IPS DF 6.9 (cell line): ENCODE measurements around the gene PHEX.

Source experiments
- DNase-seq: peaks from one replicate; pipeline ENCODE4 v3.0.0-alpha.2; 2013; ENCODE audit warnings: low read depth, low spot score
- H3K27ac ChIP-seq: one replicate; pipeline ENCODE4 v1.5.1; 2013; ENCODE audit warnings: low read length, control low read depth
- H3K27me3 ChIP-seq: 2 replicates; pipeline ENCODE4 v1.6.1; 2013; ENCODE audit warnings: mild to moderate bottlenecking, low read length; ENCODE audit not compliant: control insufficient read depth, insufficient read depth
- H3K36me3 ChIP-seq: 2 replicates; pipeline ENCODE4 v1.6.1; 2013; ENCODE audit warnings: low read length; ENCODE audit not compliant: control insufficient read depth, insufficient read depth
- H3K4me1 ChIP-seq: 2 replicates; pipeline ENCODE4 v1.6.1; 2013; ENCODE audit warnings: low read length; ENCODE audit not compliant: control insufficient read depth, insufficient read depth
- H3K4me3 ChIP-seq: 2 replicates; pipeline ENCODE4 v1.5.1; 2013; ENCODE audit warnings: mild to moderate bottlenecking, low read length
- H3K9me3 ChIP-seq: 2 replicates; pipeline ENCODE4 v1.6.1; 2013; ENCODE audit warnings: low read length, inconsistent platforms; ENCODE audit not compliant: control insufficient read depth, insufficient read depth
- WGBS: extraction: QIAGEN DNeasy Blood & Tissue Kit; methylation state at CpG from one replicate; pipeline ENCODE4 v1.1.7; 2013; ENCODE audit warnings: mixed read lengths, missing lambda C conversion rate; ENCODE audit not compliant: insufficient read length, insufficient coverage; 5-methylcytosine and 5-hydroxymethylcytosine counted together

The PHEX gene

GRCh38 chrX:22012931-22013330 is 19.2 kb upstream of the PHEX start:
- Histone ChIP-seq H3K4me1 (no peaks in the 10 kb centered on the region), H3K36me3 (no peaks in the 10 kb centered on the region), H3K4me3 (no peak overlapping the region), H3K27ac (no peak overlapping the region), H3K27me3 (no peaks in the 10 kb centered on the region), H3K9me3 (no peaks in the 10 kb centered on the region)
- no peak for DNase-seq
- WGBS, result no CpG with 5 or more reads among the region's 7 CpGs

GRCh38 chrX:22015139-22015750 is 16.9 kb upstream of the PHEX start:
- Histone ChIP-seq H3K4me3 (no peak overlapping the region), H3K9me3 (no peaks in the 10 kb centered on the region), H3K36me3 (no peaks in the 10 kb centered on the region), H3K27me3 (no peaks in the 10 kb centered on the region), H3K27ac (no peak overlapping the region), H3K4me1 (no peaks in the 10 kb centered on the region)
- WGBS, result no CpG with 5 or more reads among the region's 9 CpGs
- DNase-seq, result no peak

GRCh38 chrX:22021751-22022324 is 10.3 kb upstream of the PHEX start:
- no peaks in the 10 kb centered on the region; the same call in 1 of the 2 replicates for H3K4me1 ChIP-seq
- H3K27ac ChIP-seq, result no peak overlapping the region
- H3K4me3 ChIP-seq, result no peak overlapping the region
- no CpG with 5 or more reads among the region's 10 CpGs for WGBS
- no peaks in the 10 kb centered on the region for H3K27me3 ChIP-seq
- no peaks in the 10 kb centered on the region for H3K9me3 ChIP-seq
- no peak for DNase-seq
- no peaks in the 10 kb centered on the region for H3K36me3 ChIP-seq

- no peak overlapping the region for H3K4me3 ChIP-seq
- no peaks in the 10 kb centered on the region for H3K36me3 ChIP-seq
- no peaks in the 10 kb centered on the region for H3K9me3 ChIP-seq
- no peak for DNase-seq
- no CpG with 5 or more reads among the region's 2 CpGs for WGBS
- H3K4me1 ChIP-seq, result no peaks in the 10 kb centered on the region; the same call in 1 of the 2 replicates
- no peak overlapping the region for H3K27ac ChIP-seq
- H3K27me3 ChIP-seq, result no peaks in the 10 kb centered on the region
Observed at GRCh38 chrX:22024577-22024976, 7.5 kb upstream of the PHEX start.

- Histone ChIP-seq H3K27ac (no peak overlapping the region), H3K27me3 (no peaks in the 10 kb centered on the region), H3K4me1 (no peaks in the 10 kb centered on the region; the same call in 1 of the 2 replicates), H3K9me3 (no peaks in the 10 kb centered on the region), H3K4me3 (no peak overlapping the region), H3K36me3 (no peaks in the 10 kb centered on the region)
- DNase-seq, result no peak
- no CpG with 5 or more reads among the region's 7 CpGs for WGBS
Observed at GRCh38 chrX:22025751-22026150, 6.4 kb upstream of the PHEX start.

GRCh38 chrX:22026731-22027130 is 5.4 kb upstream of the PHEX start:
- no peaks in the 10 kb centered on the region; the same call in 1 of the 2 replicates for H3K4me1 ChIP-seq

GRCh38 chrX:22032506-22032905 is 381 bp downstream of the PHEX start:
- no CpG with 5 or more reads among the region's 6 CpGs for WGBS
- H3K27ac ChIP-seq, result no peak overlapping the region
- H3K4me1 ChIP-seq, result no peaks in the 10 kb centered on the region
- no peaks in the 10 kb centered on the region for H3K36me3 ChIP-seq
- H3K4me3 ChIP-seq, result no peak overlapping the region
- no peaks in the 10 kb centered on the region for H3K9me3 ChIP-seq
- no peak for DNase-seq
- no peaks in the 10 kb centered on the region for H3K27me3 ChIP-seq

More at GRCh38 chrX:22026731-22027130, 5.4 kb upstream of the PHEX start:
- no peaks in the 10 kb centered on the region for H3K27me3 ChIP-seq
- no peak overlapping the region for H3K27ac ChIP-seq
- no peak overlapping the region for H3K4me3 ChIP-seq
- no peaks in the 10 kb centered on the region for H3K36me3 ChIP-seq
- no peak for DNase-seq
- H3K9me3 ChIP-seq, result no peaks in the 10 kb centered on the region
- WGBS, result no CpG with 5 or more reads among the region's 4 CpGs

GRCh38 chrX:22033818-22034217 is 1.7 kb downstream of the PHEX start:
- H3K27ac ChIP-seq, result no peak overlapping the region
- no peaks in the 10 kb centered on the region for H3K36me3 ChIP-seq
- WGBS, result no CpG with 5 or more reads among the region's 5 CpGs
- no peak for DNase-seq
- no peak overlapping the region for H3K4me3 ChIP-seq
- no peaks in the 10 kb centered on the region for H3K9me3 ChIP-seq
- H3K27me3 ChIP-seq, result no peaks in the 10 kb centered on the region
- H3K4me1 ChIP-seq, result no peaks in the 10 kb centered on the region

- H3K27ac ChIP-seq, result no peak overlapping the region
- no peak for DNase-seq
- no peaks in the 10 kb centered on the region for H3K27me3 ChIP-seq
- WGBS, result no CpG with 5 or more reads among the region's 1 CpG
- no peaks in the 10 kb centered on the region for H3K36me3 ChIP-seq
- H3K4me1 ChIP-seq, result no peaks in the 10 kb centered on the region
- no peaks in the 10 kb centered on the region for H3K9me3 ChIP-seq
- H3K4me3 ChIP-seq, result no peak overlapping the region
Observed at GRCh38 chrX:22035236-22035635, 3.1 kb downstream of the PHEX start.

GRCh38 chrX:22037225-22037624 is 5.1 kb downstream of the PHEX start:
- H3K36me3 ChIP-seq, result no peaks in the 10 kb centered on the region
- H3K4me3 ChIP-seq, result no peak overlapping the region
- WGBS, result no CpG with 5 or more reads among the region's 2 CpGs
- no peaks in the 10 kb centered on the region for H3K27me3 ChIP-seq
- H3K27ac ChIP-seq, result no peak overlapping the region
- no peaks in the 10 kb centered on the region for H3K4me1 ChIP-seq
- no peak for DNase-seq
- H3K9me3 ChIP-seq, result no peaks in the 10 kb centered on the region
